ENCODE results near the gene ELMO1.

Gene ELMO1

GRCh38 chr7:36868727-36869411 is 579.8 kb downstream of the ELMO1 start:
- no peak for DNase-seq

- DNase-seq: no peak
Observed at GRCh38 chr7:36865019-36865418, 583.6 kb downstream of the ELMO1 start.

- no peak for DNase-seq
Observed at GRCh38 chr7:36863901-36864701, 584.6 kb downstream of the ELMO1 start.

- no peak for DNase-seq
Observed at GRCh38 chr7:36862771-36863261, 585.8 kb downstream of the ELMO1 start.

- no peak for DNase-seq
Observed at GRCh38 chr7:36861656-36862055, 587.0 kb downstream of the ELMO1 start.

- DNase-seq: no peak
Observed at GRCh38 chr7:36860681-36861080, 588.0 kb downstream of the ELMO1 start.

- no peak for DNase-seq
Observed at GRCh38 chr7:36855330-36855729, 593.3 kb downstream of the ELMO1 start.

GRCh38 chr7:36854652-36855051 is 594.0 kb downstream of the ELMO1 start:
- DNase-seq: no peak

GRCh38 chr7:36852931-36853330 is 595.7 kb downstream of the ELMO1 start:
- DNase-seq: peak in 1 of 14 donors; percentile 69

GRCh38 chr7:36852017-36852416 is 596.6 kb downstream of the ELMO1 start:
- DNase-seq: no peak

- DNase-seq: no peak
Observed at GRCh38 chr7:36851382-36851781, 597.3 kb downstream of the ELMO1 start.

- no peak for DNase-seq
Observed at GRCh38 chr7:36847946-36848345, 600.7 kb downstream of the ELMO1 start.

- DNase-seq: no peak
Observed at GRCh38 chr7:36844374-36844773, 604.3 kb downstream of the ELMO1 start.

GRCh38 chr7:36840904-36841303 is 607.8 kb downstream of the ELMO1 start:
- DNase-seq: no peak

GRCh38 chr7:36838616-36839225 is 609.9 kb downstream of the ELMO1 start:
- peak in 1 of 14 donors; percentile 58 for DNase-seq

GRCh38 chr7:36831049-36831448 is 617.6 kb downstream of the ELMO1 start:
- no peak for DNase-seq

GRCh38 chr7:36827726-36828703 is 620.6 kb downstream of the ELMO1 start:
- DNase-seq: no peak

GRCh38 chr7:36825501-36825900 is 623.2 kb downstream of the ELMO1 start:
- no peak for DNase-seq

- DNase-seq: no peak
Observed at GRCh38 chr7:36823353-36823752, 625.3 kb downstream of the ELMO1 start.

GRCh38 chr7:36821617-36822016 is 627.0 kb downstream of the ELMO1 start:
- DNase-seq: no peak

GRCh38 chr7:36820527-36821170 is 628.0 kb downstream of the ELMO1 start:
- DNase-seq: no peak

- no peak for DNase-seq
Observed at GRCh38 chr7:36819639-36820038, 629.0 kb downstream of the ELMO1 start.

Data from C1 segment of cervical spinal cord (tissue), 14 donors.